Kidney tubule cell (primary cell): ENCODE results near the gene A4GNT.

Experiments
- DNase-seq: peaks from one replicate; pipeline ENCODE4 v3.0.0-alpha.2; 2018; ENCODE audit warnings: low spot score

A4GNT gene

GRCh38 chr3:138078901-138079344 is 53.3 kb downstream of the A4GNT start:
- peak; percentile 95 for DNase-seq

- peak; percentile 92 for DNase-seq
Observed at GRCh38 chr3:138078096-138078495, 54.1 kb downstream of the A4GNT start.
